Panc1 (cell line): ENCODE measurements around the gene LINC01488. TPM values are rescaled to one million over a fixed set of nuclear protein-coding genes. Genes with fewer than 3 reads are reported as not detected.

Experiments
- ATAC-seq: fragments of 200-7000 bp; cut with Tn5 transposase; 2 replicates; pipeline ENCODE4 v1.9.1; 2020; ENCODE audit warnings: mild to moderate bottlenecking, moderate library complexity
- BruUV-seq: library from RNA; stranded (reverse); fragments of 400-500 nt; replicated peaks from 2 replicates; lab custom pipeline; 2021; lab: Mats Ljungman, UMichigan
- CTCF ChIA-PET: fragments of 300-600 bp; sonication (Branson Sonifier 250); formaldehyde crosslinking; loops from one replicate; lab custom pipeline; 2022; ENCODE audit warnings: antibody characterized with exemption; lab: Charles Lee
- POLR2A ChIA-PET: fragments of 300-600 bp; sonication (Branson Sonifier 250); formaldehyde crosslinking; loops from one replicate; lab custom pipeline; 2022; ENCODE audit warnings: antibody characterized with exemption; lab: Charles Lee
- DNase-seq: peaks from one replicate; pipeline ENCODE4 v3.0.0-alpha.2; 2010; ENCODE audit warnings: low read depth, low spot score
- H3K27ac ChIP-seq: 2 replicates; pipeline ENCODE4 v1.5.1; 2011; ENCODE audit warnings: mild to moderate bottlenecking, low read length, inconsistent platforms
- H3K27me3 ChIP-seq: fragments of 200-500 bp; sonication (Bioruptor generic); 2 replicates; pipeline ENCODE4 v1.6.0; 2014; ENCODE audit warnings: low read length, inconsistent platforms; ENCODE audit not compliant: control insufficient read depth, insufficient read depth
- H3K36me3 ChIP-seq: fragments of 200-500 bp; sonication (Bioruptor generic); 2 replicates; pipeline ENCODE4 v1.5.1; 2014; ENCODE audit warnings: inconsistent platforms, mild to moderate bottlenecking, low read length, moderate library complexity; ENCODE audit not compliant: control insufficient read depth, insufficient read depth
- H3K4me1 ChIP-seq: 2 replicates; pipeline ENCODE4 v1.5.1; 2011; ENCODE audit warnings: inconsistent platforms, mild to moderate bottlenecking, low read length, moderate library complexity; ENCODE audit not compliant: control insufficient read depth, insufficient read depth
- H3K4me3 ChIP-seq, 2 experiments: 2 replicates each; pipeline ENCODE4 v1.5.1; 2011 to 2012; ENCODE audit warnings: low read depth in 2 of 2, low read length in 2 of 2, mild to moderate bottlenecking in 2 of 2, inconsistent platforms in 1 of 2, moderate library complexity in 1 of 2
- H3K9me3 ChIP-seq: fragments of 200-500 bp; sonication (Bioruptor generic); 2 replicates; pipeline ENCODE4 v1.5.1; 2014; ENCODE audit warnings: low read depth, mild to moderate bottlenecking, inconsistent platforms, low read length, moderate library complexity; ENCODE audit not compliant: control insufficient read depth, insufficient read depth
- POLR2AphosphoS5 ChIP-seq: IDR thresholded peaks from 2 replicates; pipeline ENCODE4 v1.6.1; 2012; ENCODE audit warnings: mild to moderate bottlenecking, low read depth, low read length, moderate library complexity
- REST ChIP-seq, 2 experiments: IDR thresholded peaks; 2 replicates each; pipeline ENCODE4 v1.6.1; 2011 to 2012; ENCODE audit warnings: low read depth in 2 of 2, control low read depth in 1 of 2, low read length in 1 of 2, mild to moderate bottlenecking in 1 of 2, moderate library complexity in 1 of 2; ENCODE audit not compliant: insufficient read depth in 1 of 2
- SIN3A ChIP-seq: IDR thresholded peaks from 2 replicates; pipeline ENCODE4 v1.6.1; 2012; ENCODE audit warnings: low read depth, mild to moderate bottlenecking, low read length, moderate library complexity, borderline replicate concordance; ENCODE audit not compliant: insufficient read depth
- TCF7L2 ChIP-seq: IDR thresholded peaks from 2 replicates; pipeline ENCODE4 v1.6.1; 2011; ENCODE audit warnings: mild to moderate bottlenecking, low read depth, low read length, inconsistent platforms
- in situ Hi-C: cut with HindIII; loops from 2 replicates; pipeline ENCODE4 v1.10.0; 2016; ENCODE audit warnings: low sequenced_read_pairs, low pct_unique_long_range_greater_than_20kb
- intact Hi-C: fragments of 100-400 bp; cut with micrococcal nuclease; formaldehyde crosslinking; loops from one replicate; pipeline ENCODE4 v1.10.0; 2022; ENCODE audit not compliant: unreplicated experiment
- total RNA-seq: library from RNA; stranded (reverse); gene quantifications from one replicate; pipeline ENCODE4 v1.2.1, GENCODE V29; 2021; ENCODE audit not compliant: unreplicated experiment
- TF ChIP-seq, protein P1 (sequence below): fragments of 450-650 bp; IDR thresholded peaks from 2 replicates; pipeline ENCODE4 v1.5.1; 2017; ENCODE audit warnings: mild to moderate bottlenecking

The LINC01488 gene
- total RNA-seq, 1 experiment from 2014 or later: not detected

GRCh38 chr11:69468221-69468620 is 13.2 kb upstream of the LINC01488 start:
- CTCF ChIA-PET: no interaction called here
- POLR2A ChIA-PET: no interaction called here
- Histone ChIP-seq H3K4me1 (no peaks in the 10 kb centered on the region; the same call in 1 of the 2 replicates), H3K4me3 (no peak overlapping the region), H3K27me3 (no peaks in the 10 kb centered on the region), H3K9me3 (no peaks in the 10 kb centered on the region), H3K27ac (no peak overlapping the region), H3K36me3 (no peaks in the 10 kb centered on the region)
- DNase-seq (no peak), ATAC-seq (no peak)
- intact Hi-C loops: no loop called here
- TF ChIP-seq TCF7L2 (no peak), SIN3A (no peak)
- in situ Hi-C loops: no loop called here
- BruUV-seq: no TSS peak

DNA sequence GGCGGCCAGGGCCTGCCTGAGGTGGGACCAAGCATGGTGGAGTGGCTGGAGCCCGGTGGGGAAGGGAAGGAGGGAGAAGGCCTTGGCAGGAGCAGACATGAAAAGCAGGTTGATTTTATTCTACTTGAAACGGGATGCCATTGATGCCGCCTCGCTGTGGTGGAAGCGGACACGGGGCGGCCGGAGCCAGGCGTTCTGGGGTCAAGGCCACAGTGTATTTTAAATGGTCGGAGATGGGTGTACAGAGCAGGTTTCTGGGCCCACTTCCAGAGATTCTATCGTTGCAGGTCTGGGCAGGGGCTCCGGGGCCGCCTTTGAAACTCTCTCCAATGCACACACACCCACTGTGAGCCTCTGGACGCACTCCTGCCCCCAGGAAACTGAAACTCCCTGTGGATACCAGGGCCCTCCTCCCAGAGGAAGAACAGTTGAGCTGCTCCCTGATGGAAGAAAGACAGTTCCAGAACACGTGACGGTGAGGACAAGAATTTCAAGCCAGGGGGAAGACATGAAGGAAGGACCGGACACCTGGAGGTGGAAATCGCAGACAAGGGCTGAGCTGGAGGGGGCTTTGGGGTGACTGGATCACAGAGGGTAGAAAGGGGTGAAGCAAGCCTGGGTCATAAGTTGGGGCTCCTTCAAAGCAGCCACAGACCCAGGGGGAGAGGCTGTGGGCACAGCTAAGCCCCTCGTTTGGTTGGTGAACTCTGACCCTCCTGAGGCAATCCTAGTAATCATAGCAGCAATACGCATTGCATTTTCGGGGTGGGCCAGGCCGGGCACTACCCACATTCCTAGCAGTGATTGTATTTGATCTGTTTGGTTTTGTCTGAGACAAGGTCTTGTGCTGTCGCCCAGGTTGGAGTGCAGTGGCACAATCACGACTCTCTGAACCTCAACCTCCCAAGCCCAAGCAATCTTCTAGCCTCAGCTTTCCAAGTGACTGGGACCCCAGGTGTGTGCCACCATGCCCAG is 12.3 kb upstream of the LINC01488 start:
- BruUV-seq: no TSS peak
- H3K27me3 ChIP-seq: no peaks in the 10 kb centered on the region
- H3K36me3 ChIP-seq: no peaks in the 10 kb centered on the region
- DNase-seq (no peak), ATAC-seq (no peak)
- TF ChIP-seq REST (IDR thresholded peaks at IDR 0.05; ENCODE audit: insufficient read depth in 1 of 2, low read depth in 2 of 2, low read length in 1 of 2): no peak
- no peak for TF ChIP-seq POLR2AphosphoS5
- TF ChIP-seq, protein P1, sequence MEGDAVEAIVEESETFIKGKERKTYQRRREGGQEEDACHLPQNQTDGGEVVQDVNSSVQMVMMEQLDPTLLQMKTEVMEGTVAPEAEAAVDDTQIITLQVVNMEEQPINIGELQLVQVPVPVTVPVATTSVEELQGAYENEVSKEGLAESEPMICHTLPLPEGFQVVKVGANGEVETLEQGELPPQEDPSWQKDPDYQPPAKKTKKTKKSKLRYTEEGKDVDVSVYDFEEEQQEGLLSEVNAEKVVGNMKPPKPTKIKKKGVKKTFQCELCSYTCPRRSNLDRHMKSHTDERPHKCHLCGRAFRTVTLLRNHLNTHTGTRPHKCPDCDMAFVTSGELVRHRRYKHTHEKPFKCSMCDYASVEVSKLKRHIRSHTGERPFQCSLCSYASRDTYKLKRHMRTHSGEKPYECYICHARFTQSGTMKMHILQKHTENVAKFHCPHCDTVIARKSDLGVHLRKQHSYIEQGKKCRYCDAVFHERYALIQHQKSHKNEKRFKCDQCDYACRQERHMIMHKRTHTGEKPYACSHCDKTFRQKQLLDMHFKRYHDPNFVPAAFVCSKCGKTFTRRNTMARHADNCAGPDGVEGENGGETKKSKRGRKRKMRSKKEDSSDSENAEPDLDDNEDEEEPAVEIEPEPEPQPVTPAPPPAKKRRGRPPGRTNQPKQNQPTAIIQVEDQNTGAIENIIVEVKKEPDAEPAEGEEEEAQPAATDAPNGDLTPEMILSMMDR: no peak
- TF ChIP-seq TCF7L2: no peak
- TF ChIP-seq SIN3A: no peak
- intact Hi-C loops (no loop called here), in situ Hi-C loops (no loop called here)
- POLR2A ChIA-PET: no interaction called here
- CTCF ChIA-PET: no interaction called here
- no peak overlapping the region for H3K4me3 ChIP-seq
- no peaks in the 10 kb centered on the region; the same call in 1 of the 2 replicates for H3K4me1 ChIP-seq
- H3K27ac ChIP-seq: no peak overlapping the region
- peaks cover 6% of the 10 kb centered on the region; the same call in 1 of the 2 replicates for H3K9me3 ChIP-seq

DNA sequence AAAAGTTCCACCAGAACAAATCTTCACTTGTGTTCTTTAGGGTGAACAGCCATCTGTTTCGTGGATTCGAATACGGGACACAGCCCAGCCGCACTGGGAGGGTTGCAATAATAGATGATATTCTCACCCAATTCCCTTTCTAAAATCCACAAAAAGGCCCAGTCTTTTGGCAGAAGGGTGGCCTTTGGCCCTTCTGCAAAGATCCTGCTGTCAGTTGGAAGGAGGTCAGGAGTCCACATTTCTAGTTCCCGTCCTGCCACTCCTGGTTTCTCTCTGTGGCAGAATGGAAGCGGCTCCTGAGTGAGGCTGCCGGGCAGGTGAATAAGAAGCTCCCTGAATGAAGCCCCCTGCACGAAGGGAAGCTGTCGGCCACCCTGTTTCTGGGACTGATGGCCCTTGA is 11.2 kb upstream of the LINC01488 start:
- TF ChIP-seq POLR2AphosphoS5 (no peak), REST (IDR thresholded peaks at IDR 0.05; ENCODE audit: insufficient read depth in 1 of 2, low read depth in 2 of 2, low read length in 1 of 2) (no peak), TCF7L2 (no peak), SIN3A (no peak)
- TF ChIP-seq, protein P1: no peak
- POLR2A ChIA-PET: no interaction called here
- in situ Hi-C loops (no loop called here), intact Hi-C loops (no loop called here)
- H3K4me3 ChIP-seq: no peak overlapping the region
- H3K27ac ChIP-seq: no peak overlapping the region
- no peak for ATAC-seq
- CTCF ChIA-PET: interaction anchor here (0.7 kb wide), 1 partner anchor 8 kb away, joined by 3 read pairs; no protein-coding TSS in a partner anchor
- no peaks in the 10 kb centered on the region; the same call in 1 of the 2 replicates for H3K4me1 ChIP-seq
- no peak for DNase-seq
- BruUV-seq: no TSS peak
- peaks cover 6% of the 10 kb centered on the region; the same call in 1 of the 2 replicates for H3K9me3 ChIP-seq
- no peaks in the 10 kb centered on the region for H3K27me3 ChIP-seq
- H3K36me3 ChIP-seq: no peaks in the 10 kb centered on the region
